ENCODE results near the gene NPAT. TPM values are rescaled to one million over a fixed set of nuclear protein-coding genes. Genes with fewer than 3 reads are reported as not detected.
"Not testable (repeated sequence)": the region's sequence is repeated elsewhere in the genome, so short reads cannot be mapped to it uniquely, and the experiment has no call there.

Gene NPAT
- total and polyA plus RNA-seq, 9 of the 15 experiments (the other 6 are each of a cell fraction or from before 2014, with no cell fraction given), result 8.8 to 30.0 (median 22.1) TPM

- peak; percentile 11 for FAIRE-seq
- not testable (repeated sequence) for H3K36me3 ChIP-seq (ENCODE audit: control insufficient read depth, insufficient read depth, low read length); H3K9me3 ChIP-seq (replicated peaks; ENCODE audit: control insufficient read depth, insufficient read depth, low read depth, low read length); H3K9me1 ChIP-seq (ENCODE audit: control insufficient read depth, insufficient read depth, low read length); H3K27me3 ChIP-seq (ENCODE audit: control insufficient read depth in 2 of 2, insufficient read depth in 2 of 2, low read length in 2 of 2); DNase-seq (ENCODE audit: extremely low read depth in 1 of 4, low spot score in 3 of 4); BruUV-seq (replicated peaks); H4K20me1 ChIP-seq (replicated peaks; ENCODE audit: control insufficient read depth, insufficient read depth, low read length)
- intact Hi-C loops (cut with micrococcal nuclease) (loop anchor here (2.0 to 10.0 kb wide), 4 partner anchors 100 to 471 kb away; partner anchors contain the start of genes EXPH5 and POGLUT3), in situ Hi-C loops (cut with MboI) (loop anchor here (5.0 kb wide), 1 partner anchor 521 kb away; no protein-coding TSS in a partner anchor)
- Histone ChIP-seq H3K4me1 (replicated peaks in 1 of 2; ENCODE audit: control insufficient read depth in 2 of 2, insufficient read depth in 2 of 2, low read length in 2 of 2) (peaks cover 29 to 30% of the 10 kb centered on the region in 2 experiments; a peak in 4 of 5 replicates), H3K4me2 (ENCODE audit: insufficient read depth, low read length) (peak overlapping the region; percentile 84), H3K27ac (ENCODE audit: extremely low read depth, low read depth, low read length) (peak overlapping the region; percentile 18; the same call in 1 of the 3 replicates), H3K9ac (ENCODE audit: insufficient read depth in 1 of 2, low read depth in 2 of 2, low read length in 2 of 2) (peak overlapping the region; percentile 19 to 96; a peak in 3 of 4 replicates), H2AFZ (ENCODE audit: low read depth, low read length) (peak overlapping the region; percentile 87), H3K4me3 (peak overlapping the region; percentile 58), H3K79me2 (ENCODE audit: control insufficient read depth, insufficient read depth, low read length) (peaks cover 41% of the 10 kb centered on the region)
- TF ChIP-seq SMARCE1 (IDR thresholded peaks at IDR 0.05) (0 out of 2 replicates have a peak, but pooled peaks have one; percentile 28), MECOM (CRISPR knock-in tag; IDR thresholded peaks at IDR 0.05) (0 out of 2 replicates have a peak, but pooled peaks have one; percentile 14), MBD1 (CRISPR knock-in tag; IDR thresholded peaks at IDR 0.05) (0 out of 2 replicates have a peak, but pooled peaks have one; percentile 38), GATA2 (CRISPR knock-in tag; IDR thresholded peaks at IDR 0.05) (peak; percentile 28; the same call in 1 of the 2 replicates)
- TF ChIP-seq, protein P1, sequence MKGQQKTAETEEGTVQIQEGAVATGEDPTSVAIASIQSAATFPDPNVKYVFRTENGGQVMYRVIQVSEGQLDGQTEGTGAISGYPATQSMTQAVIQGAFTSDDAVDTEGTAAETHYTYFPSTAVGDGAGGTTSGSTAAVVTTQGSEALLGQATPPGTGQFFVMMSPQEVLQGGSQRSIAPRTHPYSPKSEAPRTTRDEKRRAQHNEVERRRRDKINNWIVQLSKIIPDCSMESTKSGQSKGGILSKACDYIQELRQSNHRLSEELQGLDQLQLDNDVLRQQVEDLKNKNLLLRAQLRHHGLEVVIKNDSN (CRISPR knock-in tag; IDR thresholded peaks at IDR 0.05), result 0 out of 2 replicates have a peak, but pooled peaks have one; percentile 15
- peak; percentile 12 for ATAC-seq
- WGBS (ENCODE audit: insufficient coverage, low coverage, missing lambda C conversion rate), result 19% methylated on average over 7 of the region's 7 CpGs
- CTCF ChIA-PET (ENCODE audit: low intra/inter-chr PET ratio), result interaction anchor here (0.6 to 0.9 kb wide), 3 partner anchors 527 to 545 kb away, joined by 3 to 5 read pairs (median 3); no protein-coding TSS in a partner anchor
- POLR2A ChIA-PET, result interaction anchor here (0.7 to 1.5 kb wide), 4 partner anchors 13 to 523 kb away, joined by 3 to 4 read pairs (median 3); no protein-coding TSS in a partner anchor
Observed at GRCh38 chr11:108120936-108121273, 101.5 kb downstream of the NPAT start.

Measured in K562 (cell line).